Neural cell (in vitro differentiated cells): ENCODE data around the gene CPHXL2. TPM values are rescaled to one million over a fixed set of nuclear protein-coding genes. Genes with fewer than 3 reads are reported as not detected.

ENCODE experiments used
- H2AFZ ChIP-seq: fragments of 200-600, 300-800 bp; sonication (generic), shearing (Covaris generic); 2 replicates; pipeline ENCODE4 v1.6.0; 2014; ENCODE audit warnings: low read depth, mild to moderate bottlenecking, antibody characterized with exemption, low read length, moderate library complexity
- H3F3A ChIP-seq: fragments of 200-600 bp; shearing (Covaris generic); 2 replicates; pipeline ENCODE4 v1.6.1; 2016; ENCODE audit warnings: mild to moderate bottlenecking, moderate library complexity, mixed read lengths, antibody characterized with exemption, low read length; ENCODE audit not compliant: insufficient read depth, poor library complexity, severe bottlenecking
- H3K27ac ChIP-seq: fragments of 200-600, 300-800 bp; sonication (generic), shearing (Covaris generic); 2 replicates; pipeline ENCODE4 v1.5.1; 2014; ENCODE audit warnings: mild to moderate bottlenecking, low read length, moderate library complexity
- H3K27me3 ChIP-seq: fragments of 300-800, 200-600 bp; sonication (generic), shearing (Covaris generic); 2 replicates; pipeline ENCODE4 v1.6.0; 2014; ENCODE audit warnings: mild to moderate bottlenecking, low read depth, low read length, moderate library complexity; ENCODE audit not compliant: insufficient read depth
- H3K36me3 ChIP-seq: fragments of 300-800, 200-600 bp; sonication (generic), shearing (Covaris generic); 2 replicates; pipeline ENCODE4 v1.5.1; 2014; ENCODE audit warnings: mild to moderate bottlenecking, antibody characterized with exemption, low read length, moderate library complexity; ENCODE audit not compliant: insufficient read depth
- H3K4me2 ChIP-seq: fragments of 300-800, 200-600 bp; sonication (generic), shearing (Covaris generic); 2 replicates; pipeline ENCODE4 v1.6.0; 2014; ENCODE audit warnings: mild to moderate bottlenecking, low read length
- H3K4me3 ChIP-seq: fragments of 300-800, 200-600 bp; sonication (generic), shearing (Covaris generic); 2 replicates; pipeline ENCODE4 v1.5.1; 2014; ENCODE audit warnings: mild to moderate bottlenecking, low read length, moderate library complexity
- H3K79me2 ChIP-seq: fragments of 200-600 bp; shearing (Covaris generic); replicated peaks from 2 replicates; pipeline ENCODE4 v1.6.0; 2014; ENCODE audit warnings: mild to moderate bottlenecking, low read length, moderate library complexity; ENCODE audit not compliant: insufficient read depth
- H3K9ac ChIP-seq: fragments of 300-800, 200-600 bp; sonication (generic), shearing (Covaris generic); 2 replicates; pipeline ENCODE4 v1.6.1; 2016; ENCODE audit warnings: mild to moderate bottlenecking, low read length, mixed read lengths
- H3K9me2 ChIP-seq: fragments of 200-600 bp; shearing (Covaris generic); 2 replicates; pipeline ENCODE4 v1.6.1; 2016; ENCODE audit warnings: mild to moderate bottlenecking, low read length, mixed read lengths; ENCODE audit not compliant: insufficient read depth
- H3K9me3 ChIP-seq: fragments of 200-600, 300-800 bp; sonication (generic), shearing (Covaris generic); 2 replicates; pipeline ENCODE4 v1.6.1; 2016; ENCODE audit warnings: mild to moderate bottlenecking, mixed run types, low read length, moderate library complexity, mixed read lengths
- H4K20me1 ChIP-seq: fragments of 200-600 bp; shearing (Covaris generic); 2 replicates; pipeline ENCODE4 v1.6.1; 2016; ENCODE audit warnings: mild to moderate bottlenecking, mixed run types; ENCODE audit not compliant: insufficient read depth
- EP300 ChIP-seq: fragments of 450-650 bp; conservative IDR thresholded peaks from 2 replicates; pipeline ENCODE4 v1.6.1; 2014; ENCODE audit warnings: antibody characterized with exemption, mild to moderate bottlenecking, moderate library complexity; ENCODE audit not compliant: poor library complexity, severe bottlenecking
- EZH2 ChIP-seq: fragments of 200-600, 300-800 bp; shearing (Covaris generic), sonication (generic); IDR thresholded peaks from 2 replicates; pipeline ENCODE4 v1.6.1; 2014; ENCODE audit warnings: antibody characterized with exemption, low read length, borderline replicate concordance, mild to moderate bottlenecking; ENCODE audit not compliant: insufficient read depth, poor library complexity, severe bottlenecking
- MXI1 ChIP-seq: fragments of 450-650 bp; conservative IDR thresholded peaks from 2 replicates; pipeline ENCODE4 v1.6.1; 2014; ENCODE audit warnings: antibody characterized with exemption, mild to moderate bottlenecking; ENCODE audit not compliant: poor library complexity, severe bottlenecking
- POLR2AphosphoS5 ChIP-seq: IDR thresholded peaks from 2 replicates; pipeline ENCODE4 v1.6.1; 2012
- RAD21 ChIP-seq: fragments of 450-650 bp; conservative IDR thresholded peaks from 2 replicates; pipeline ENCODE4 v1.6.1; 2014; ENCODE audit warnings: antibody characterized with exemption, mild to moderate bottlenecking, moderate library complexity
- REST ChIP-seq: IDR thresholded peaks from 2 replicates; pipeline ENCODE4 v1.6.1; 2012; ENCODE audit warnings: borderline replicate concordance
- SMC3 ChIP-seq: fragments of 450-650 bp; conservative IDR thresholded peaks from 2 replicates; pipeline ENCODE4 v1.6.1; 2014; ENCODE audit warnings: antibody characterized with exemption, mild to moderate bottlenecking, moderate library complexity; ENCODE audit not compliant: poor library complexity
- TAF1 ChIP-seq: IDR thresholded peaks from 2 replicates; pipeline ENCODE4 v1.6.1; 2012; ENCODE audit warnings: low read depth
- polyA plus RNA-seq: library from polyadenylated mRNA; depleted of rRNA; stranded (reverse); fragments of >200 nt; gene quantifications from 2 replicates; pipeline ENCODE4 v1.2.3, GENCODE V29; 2014
- TF ChIP-seq, protein P1 (sequence below): fragments of 450-650 bp; IDR thresholded peaks from 2 replicates; pipeline ENCODE4 v1.5.1; 2014; ENCODE audit warnings: antibody characterized with exemption, mild to moderate bottlenecking, moderate library complexity; ENCODE audit not compliant: poor library complexity, severe bottlenecking

Gene CPHXL2
- polyA plus RNA-seq, 1 donor from 2014 or later: not detected

- no peak overlapping the region for H2AFZ ChIP-seq
- no peaks in the 10 kb centered on the region for H3K79me2 ChIP-seq
- H3K9me3 ChIP-seq: no peaks in the 10 kb centered on the region
- H4K20me1 ChIP-seq: no peaks in the 10 kb centered on the region
- peaks cover 8% of the 10 kb centered on the region for H3K36me3 ChIP-seq
- no peak overlapping the region for H3K9ac ChIP-seq
- H3K27ac ChIP-seq: no peak overlapping the region
- no peaks in the 10 kb centered on the region for H3K27me3 ChIP-seq
- no peaks in the 10 kb centered on the region for H3K9me2 ChIP-seq
- no peaks in the 10 kb centered on the region for H3F3A ChIP-seq
- H3K4me3 ChIP-seq: no peak overlapping the region
- no peak overlapping the region for H3K4me2 ChIP-seq
- TF ChIP-seq, protein P1, sequence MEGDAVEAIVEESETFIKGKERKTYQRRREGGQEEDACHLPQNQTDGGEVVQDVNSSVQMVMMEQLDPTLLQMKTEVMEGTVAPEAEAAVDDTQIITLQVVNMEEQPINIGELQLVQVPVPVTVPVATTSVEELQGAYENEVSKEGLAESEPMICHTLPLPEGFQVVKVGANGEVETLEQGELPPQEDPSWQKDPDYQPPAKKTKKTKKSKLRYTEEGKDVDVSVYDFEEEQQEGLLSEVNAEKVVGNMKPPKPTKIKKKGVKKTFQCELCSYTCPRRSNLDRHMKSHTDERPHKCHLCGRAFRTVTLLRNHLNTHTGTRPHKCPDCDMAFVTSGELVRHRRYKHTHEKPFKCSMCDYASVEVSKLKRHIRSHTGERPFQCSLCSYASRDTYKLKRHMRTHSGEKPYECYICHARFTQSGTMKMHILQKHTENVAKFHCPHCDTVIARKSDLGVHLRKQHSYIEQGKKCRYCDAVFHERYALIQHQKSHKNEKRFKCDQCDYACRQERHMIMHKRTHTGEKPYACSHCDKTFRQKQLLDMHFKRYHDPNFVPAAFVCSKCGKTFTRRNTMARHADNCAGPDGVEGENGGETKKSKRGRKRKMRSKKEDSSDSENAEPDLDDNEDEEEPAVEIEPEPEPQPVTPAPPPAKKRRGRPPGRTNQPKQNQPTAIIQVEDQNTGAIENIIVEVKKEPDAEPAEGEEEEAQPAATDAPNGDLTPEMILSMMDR: no peak
- TF ChIP-seq POLR2AphosphoS5 (no peak), EZH2 (no peak), SMC3 (no peak), REST (no peak), EP300 (no peak), TAF1 (no peak), MXI1 (no peak), RAD21 (no peak)
Measured at GRCh38 chr16:75630052-75630451, 46.8 kb downstream of the CPHXL2 start.

DNA sequence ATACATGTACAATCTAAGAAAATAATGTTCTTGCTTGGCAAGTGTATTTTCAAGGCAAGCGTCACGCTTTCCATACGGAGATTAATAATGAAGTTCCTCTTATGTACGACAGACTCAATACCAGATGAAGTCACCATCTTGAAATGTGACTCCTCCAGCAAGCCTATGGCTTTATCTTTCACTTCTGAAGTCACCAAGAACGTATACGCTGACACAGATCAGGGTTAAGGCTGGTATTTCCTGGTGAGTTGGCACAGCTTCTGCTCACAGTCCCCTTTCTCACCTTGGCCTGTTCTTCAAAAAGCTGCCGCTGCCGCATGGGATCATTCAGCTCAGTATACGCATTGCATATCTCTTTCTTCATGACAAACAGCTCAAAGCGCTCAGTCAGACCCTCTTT, 47.7 kb downstream of the CPHXL2 start:
- Histone ChIP-seq H3K79me2 (no peaks in the 10 kb centered on the region), H3K4me3 (no peak overlapping the region), H3K27ac (no peak overlapping the region), H3K27me3 (no peaks in the 10 kb centered on the region), H3K9me2 (no peaks in the 10 kb centered on the region), H3K9me3 (no peaks in the 10 kb centered on the region), H3K9ac (no peak overlapping the region), H3K36me3 (peaks cover 8% of the 10 kb centered on the region), H2AFZ (no peak overlapping the region), H3F3A (no peaks in the 10 kb centered on the region), H4K20me1 (no peaks in the 10 kb centered on the region), H3K4me2 (no peak overlapping the region)
- no peak for TF ChIP-seq POLR2AphosphoS5
- TF ChIP-seq EZH2: no peak
- no peak for TF ChIP-seq MXI1
- no peak for TF ChIP-seq SMC3
- no peak for TF ChIP-seq TAF1
- TF ChIP-seq EP300: no peak
- no peak for TF ChIP-seq RAD21
- TF ChIP-seq, protein P1: no peak
- TF ChIP-seq REST: no peak
